Mesenchymal stem cell (in vitro differentiated cells and primary cell): ENCODE data around the gene GALK1. TPM values are rescaled to one million over a fixed set of nuclear protein-coding genes. Genes with fewer than 3 reads are reported as not detected.

Experiments
- DNase-seq: peaks from one replicate; pipeline ENCODE4 v3.0.0-alpha.2; 2013
- H2AFZ ChIP-seq: one replicate; pipeline ENCODE4 v1.6.1; 2013; ENCODE audit warnings: low read depth, mild to moderate bottlenecking, control low read depth, inconsistent platforms, low read length, moderate library complexity
- H2AK5ac ChIP-seq: 2 replicates; pipeline ENCODE4 v1.6.1; 2013; ENCODE audit warnings: low read length, moderate library complexity, mild to moderate bottlenecking, inconsistent platforms; ENCODE audit not compliant: severe bottlenecking
- H2BK120ac ChIP-seq: one replicate; pipeline ENCODE4 v1.6.1; 2013; ENCODE audit warnings: low read depth, mild to moderate bottlenecking, inconsistent platforms, low read length, moderate library complexity
- H2BK12ac ChIP-seq, 2 experiments: one replicate each; pipeline ENCODE4 v1.6.1; 2013; ENCODE audit warnings: inconsistent platforms in 2 of 2, low read length in 2 of 2, mild to moderate bottlenecking in 2 of 2, moderate library complexity in 2 of 2, control low read depth in 1 of 2
- H2BK15ac ChIP-seq: one replicate; pipeline ENCODE4 v1.6.1; 2013; ENCODE audit warnings: mild to moderate bottlenecking, low read depth, inconsistent platforms; ENCODE audit not compliant: poor library complexity, severe bottlenecking
- H2BK5ac ChIP-seq: 2 replicates; pipeline ENCODE4 v1.6.1; 2013; ENCODE audit warnings: low read depth, mild to moderate bottlenecking, low read length, control low read depth, inconsistent platforms; ENCODE audit not compliant: poor library complexity, severe bottlenecking
- H3K14ac ChIP-seq, 2 experiments: one replicate each; pipeline ENCODE4 v1.6.1; 2013; ENCODE audit warnings: inconsistent platforms in 2 of 2, low read length in 2 of 2, control low read depth in 1 of 2, mild to moderate bottlenecking in 1 of 2, moderate library complexity in 1 of 2
- H3K18ac ChIP-seq, 2 experiments: one replicate each; pipeline ENCODE4 v1.6.1; 2013; ENCODE audit warnings: inconsistent platforms in 2 of 2, low read length in 2 of 2, control low read depth in 1 of 2, low read depth in 1 of 2, mild to moderate bottlenecking in 1 of 2
- H3K23ac ChIP-seq, 2 experiments: one replicate each; pipeline ENCODE4 v1.6.1; 2013; ENCODE audit warnings: inconsistent platforms in 2 of 2, low read length in 2 of 2, mild to moderate bottlenecking in 2 of 2, moderate library complexity in 2 of 2, control low read depth in 1 of 2
- H3K27ac ChIP-seq: 2 replicates; pipeline ENCODE4 v1.5.1; 2013; ENCODE audit warnings: mild to moderate bottlenecking, moderate library complexity, low read length, control low read depth, inconsistent platforms; ENCODE audit not compliant: poor library complexity, severe bottlenecking
- H3K27me3 ChIP-seq, 2 experiments: 2 replicates each; pipeline versions ENCODE4 v1.6.1 to v1.7.0; 2013; ENCODE audit warnings: low read length in 2 of 2, mild to moderate bottlenecking in 2 of 2, moderate library complexity in 2 of 2, control low read depth in 1 of 2, inconsistent platforms in 1 of 2; ENCODE audit not compliant: control insufficient read depth in 1 of 2, insufficient read depth in 1 of 2
- H3K36me3 ChIP-seq, 2 experiments: 2 replicates each; pipeline versions ENCODE4 v1.6.1 to v1.7.0; 2013; ENCODE audit warnings: low read length in 2 of 2, control low read depth in 1 of 2, inconsistent platforms in 1 of 2, low read depth in 1 of 2, mild to moderate bottlenecking in 1 of 2; ENCODE audit not compliant: insufficient read depth in 2 of 2, control insufficient read depth in 1 of 2
- H3K4ac ChIP-seq, 2 experiments: one replicate each; pipeline ENCODE4 v1.6.1; 2013; ENCODE audit warnings: inconsistent platforms in 2 of 2, low read length in 2 of 2, mild to moderate bottlenecking in 2 of 2, moderate library complexity in 2 of 2, control low read depth in 1 of 2, low read depth in 1 of 2
- H3K4me1 ChIP-seq: 2 replicates; pipeline ENCODE4 v1.6.1; 2013; ENCODE audit warnings: low read depth, low read length, control low read depth; ENCODE audit not compliant: control insufficient read depth, insufficient read depth
- H3K4me2 ChIP-seq: 2 replicates; pipeline ENCODE4 v1.6.1; 2013; ENCODE audit warnings: low read length, mild to moderate bottlenecking, inconsistent platforms; ENCODE audit not compliant: poor library complexity, severe bottlenecking
- H3K4me3 ChIP-seq, 2 experiments: 2 replicates each; pipeline versions ENCODE4 v1.5.1 to v1.7.0; 2013; ENCODE audit warnings: low read length in 2 of 2, mild to moderate bottlenecking in 2 of 2, control low read depth in 1 of 2, low read depth in 1 of 2; ENCODE audit not compliant: insufficient read depth in 1 of 2
- H3K79me1 ChIP-seq: replicated peaks from 2 replicates; pipeline ENCODE4 v1.6.1; 2013; ENCODE audit warnings: mild to moderate bottlenecking, control low read depth, low read length, inconsistent platforms; ENCODE audit not compliant: poor library complexity, severe bottlenecking
- H3K9ac ChIP-seq: 2 replicates; pipeline ENCODE4 v1.7.0; 2013; ENCODE audit warnings: mild to moderate bottlenecking, low read length, moderate library complexity
- H3K9me3 ChIP-seq: 2 replicates; pipeline ENCODE4 v1.7.0; 2013; ENCODE audit warnings: mild to moderate bottlenecking, low read length; ENCODE audit not compliant: control insufficient read depth
- H4K8ac ChIP-seq: one replicate; pipeline ENCODE4 v1.6.1; 2013; ENCODE audit warnings: inconsistent platforms, mild to moderate bottlenecking, low read length, moderate library complexity
- H4K91ac ChIP-seq: one replicate; pipeline ENCODE4 v1.6.1; 2013; ENCODE audit warnings: mild to moderate bottlenecking, low read length, inconsistent platforms
- WGBS: methylation state at CpG from one replicate; pipeline ENCODE4 v1.1.7; 2013; ENCODE audit warnings: mixed read lengths; 5-methylcytosine and 5-hydroxymethylcytosine counted together
- polyA plus RNA-seq, 2 experiments: library from polyadenylated mRNA; stranded (reverse); fragments of 200-250 nt; gene quantifications; one replicate each; pipeline ENCODE4 v1.2.3, GENCODE V29; 2013

GALK1 gene
- 29.0 TPM for polyA plus RNA-seq (2013, experiment 1 of 2)
- polyA plus RNA-seq (2013, experiment 2 of 2) = 27.7 TPM

GRCh38 chr17:75764711-75765421, at the start of gene GALK1:
Gene GALK1, minus strand, starts transcription at chr17:75765192. Its CDS starts 56 bp downstream, at chr17:75765136.
- no peaks in the 10 kb centered on the region for H3K27me3 ChIP-seq
- H2BK5ac ChIP-seq = peak within 1 kb of the TSS; percentile 51
- H2BK12ac ChIP-seq = peak within 1 kb of the TSS; percentile 59 to 86
- peak within 1 kb of the TSS; percentile 98 for H2BK120ac ChIP-seq
- peak; percentile 77 for DNase-seq
- peaks cover 11 to 14% of the 10 kb centered on the region in 2 experiments for H3K36me3 ChIP-seq
- no peak within 1 kb of the TSS for H3K27ac ChIP-seq
- H3K4ac ChIP-seq = peak within 1 kb of the TSS; percentile 96
- H3K9ac ChIP-seq = peak within 1 kb of the TSS; percentile 89
- H4K91ac ChIP-seq = peak within 1 kb of the TSS; percentile 95
- H3K4me2 ChIP-seq = peak within 1 kb of the TSS; percentile 96
- H2AFZ ChIP-seq = peak within 1 kb of the TSS; percentile 96
- H3K4me1 ChIP-seq = peaks cover 26% of the 10 kb centered on the region
- H3K79me1 ChIP-seq = peaks cover 5% of the 10 kb centered on the region
- H3K9me3 ChIP-seq = no peaks in the 10 kb centered on the region
- peak within 1 kb of the TSS; percentile 87 for H2AK5ac ChIP-seq
- H3K23ac ChIP-seq = peak within 1 kb of the TSS in 1 of 2 experiments; percentile 97
- H3K18ac ChIP-seq = peak within 1 kb of the TSS; percentile 98
- peak within 1 kb of the TSS; percentile 75 to 83 for H3K4me3 ChIP-seq
- peak within 1 kb of the TSS; percentile 97 for H4K8ac ChIP-seq
- H2BK15ac ChIP-seq = peak within 1 kb of the TSS; percentile 97
- peak within 1 kb of the TSS in 1 of 2 experiments; percentile 99 for H3K14ac ChIP-seq
- WGBS = under 1% methylated on average over 55 of the region's 71 CpGs

DNA sequence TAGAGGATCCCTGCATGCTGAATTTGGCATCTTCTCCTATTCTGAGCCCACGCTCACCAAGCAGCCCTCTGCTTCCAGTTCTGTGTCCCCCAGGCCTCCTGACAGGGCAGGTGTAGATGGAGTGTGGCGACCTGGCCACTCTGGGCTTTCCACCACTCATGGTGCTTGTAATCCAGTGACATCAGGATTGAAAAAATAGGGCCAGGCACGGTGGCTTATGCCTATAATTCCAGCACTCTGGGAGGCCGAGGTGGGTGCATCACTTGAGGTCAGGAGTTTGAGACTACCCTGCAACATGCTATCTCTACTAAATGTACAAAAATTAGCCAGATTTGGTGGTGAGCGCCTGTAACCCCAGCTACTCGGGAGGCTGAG, 49.0 kb upstream of the GALK1 start:
- no peaks in the 10 kb centered on the region for H3K9me3 ChIP-seq
- no peak overlapping the region for H3K4me2 ChIP-seq
- no peak overlapping the region for H3K23ac ChIP-seq
- H2BK15ac ChIP-seq = no peak overlapping the region
- H2BK5ac ChIP-seq = no peak overlapping the region
- peaks cover 20% of the 10 kb centered on the region for H3K4me1 ChIP-seq
- peaks cover 33% of the 10 kb centered on the region for H3K79me1 ChIP-seq
- no peak overlapping the region for H2AFZ ChIP-seq
- WGBS = 90% methylated on average over 6 of the region's 6 CpGs
- H3K4ac ChIP-seq = no peak overlapping the region
- no peak for DNase-seq
- H3K27me3 ChIP-seq = no peaks in the 10 kb centered on the region
- H3K27ac ChIP-seq = no peak overlapping the region
- no peak overlapping the region for H2BK12ac ChIP-seq
- no peak overlapping the region for H4K91ac ChIP-seq
- no peak overlapping the region for H4K8ac ChIP-seq
- no peak overlapping the region for H2BK120ac ChIP-seq
- no peak overlapping the region for H3K14ac ChIP-seq
- peaks cover 74 to 85% of the 10 kb centered on the region in 2 experiments for H3K36me3 ChIP-seq
- no peak overlapping the region for H2AK5ac ChIP-seq
- no peak overlapping the region for H3K18ac ChIP-seq
- H3K4me3 ChIP-seq = no peak overlapping the region
- H3K9ac ChIP-seq = no peak overlapping the region

- H3K23ac ChIP-seq = no peak overlapping the region
- H3K4me2 ChIP-seq = no peak overlapping the region
- 97% methylated on average over 20 of the region's 24 CpGs for WGBS
- no peak overlapping the region for H3K4ac ChIP-seq
- no peak overlapping the region for H3K27ac ChIP-seq
- no peak overlapping the region for H2BK15ac ChIP-seq
- H2AFZ ChIP-seq = no peak overlapping the region
- H3K9ac ChIP-seq = peak overlapping the region; percentile 11
- no peak overlapping the region for H3K14ac ChIP-seq
- no peaks in the 10 kb centered on the region for H3K27me3 ChIP-seq
- H3K4me3 ChIP-seq = no peak overlapping the region
- peaks cover 67 to 78% of the 10 kb centered on the region in 2 experiments for H3K36me3 ChIP-seq
- no peak for DNase-seq
- no peak overlapping the region for H3K18ac ChIP-seq
- H2AK5ac ChIP-seq = no peak overlapping the region
- no peak overlapping the region for H4K91ac ChIP-seq
- H4K8ac ChIP-seq = no peak overlapping the region
- H2BK120ac ChIP-seq = no peak overlapping the region
- H2BK5ac ChIP-seq = no peak overlapping the region
- no peaks in the 10 kb centered on the region for H3K9me3 ChIP-seq
- peaks cover 23% of the 10 kb centered on the region for H3K4me1 ChIP-seq
- peaks cover 35% of the 10 kb centered on the region for H3K79me1 ChIP-seq
- no peak overlapping the region for H2BK12ac ChIP-seq
Observed at GRCh38 chr17:75813081-75814020, 48.4 kb upstream of the GALK1 start.
